ENCODE results near the gene TNFRSF8. TPM values are rescaled to one million over a fixed set of nuclear protein-coding genes. Genes with fewer than 3 reads are reported as not detected.

The TNFRSF8 gene
- under 1 TPM in 1 of 2 experiments, not detected in 1; 0.14 TPM for total RNA-seq
- polyA plus RNA-seq (2013, experiment 1 of 2), result 1.7 TPM
- 1.5 TPM for polyA plus RNA-seq (2013, experiment 2 of 2)
- 0 to 135 (median 0.35) reads per million in 172 experiments for total RNA-seq

GRCh38 chr1:12063141-12064072 lies at the start of gene TNFRSF8:
Gene TNFRSF8 (plus strand): TSS chr1:12063303. CDS start chr1:12063599, 296 bp downstream.
- POLR2A ChIA-PET, result interaction anchor here (1.0 kb wide), 2 partner anchors 44 to 154 kb away, joined by 3 to 4 read pairs; partner anchors contain the start of gene MIIP
- no peak for TF ChIP-seq CTCF (IDR thresholded peaks at IDR 0.05)
- CTCF ChIA-PET, result no interaction called here
- peak within 1 kb of the TSS; percentile 32 for H3K4me3 ChIP-seq (ENCODE audit: low read length)
- H3K36me3 ChIP-seq (ENCODE audit: insufficient read depth, low read length), result no peaks in the 10 kb centered on the region
- Mint-ChIP-seq H3K27ac (no peak within 1 kb of the TSS), H3K9me3 (no peaks in the 10 kb centered on the region), H3K36me3 (ENCODE audit: low read depth) (no peaks in the 10 kb centered on the region), H3K27me3 (peaks cover 48% of the 10 kb centered on the region), H3K4me1 (ENCODE audit: low read depth) (peaks cover 37% of the 10 kb centered on the region), H3K4me3 (peak within 1 kb of the TSS; percentile 46)
- DNase-seq (peak in 5 of 14 experiments; percentile 14 to 50 (median 37)), ATAC-seq (ENCODE audit: poor library complexity) (peak; percentile 58)
- no peak within 1 kb of the TSS for H3K27ac ChIP-seq (ENCODE audit: low read depth in 1 of 2, low read length in 2 of 2)
- peaks cover 36 to 48% of the 10 kb centered on the region in 2 experiments for H3K27me3 ChIP-seq (ENCODE audit: control insufficient read depth in 1 of 2, insufficient read depth in 2 of 2, low read length in 2 of 2)
- peaks cover 41% of the 10 kb centered on the region for H3K4me1 ChIP-seq (ENCODE audit: insufficient read depth, low read length)
- no peaks in the 10 kb centered on the region for H3K9me3 ChIP-seq (ENCODE audit: control insufficient read depth in 1 of 2, insufficient read depth in 1 of 2, low read length in 2 of 2)
- intact Hi-C loops (cut with DNase I, micrococcal nuclease), result no loop called here

GRCh38 chr1:12014141-12014991 lies 48.7 kb upstream of the TNFRSF8 start:
- no peak for TF ChIP-seq CTCF (IDR thresholded peaks at IDR 0.05)
- Mint-ChIP-seq H3K9me3 (no peaks in the 10 kb centered on the region), H3K36me3 (ENCODE audit: low read depth) (peaks cover 42% of the 10 kb centered on the region), H3K27ac (no peak overlapping the region), H3K4me3 (no peak overlapping the region), H3K27me3 (no peaks in the 10 kb centered on the region), H3K4me1 (ENCODE audit: low read depth) (peaks cover 4% of the 10 kb centered on the region)
- CTCF ChIA-PET, result no interaction called here
- ATAC-seq (ENCODE audit: poor library complexity), result no peak
- Histone ChIP-seq H3K36me3 (ENCODE audit: insufficient read depth, low read length) (peaks cover 31% of the 10 kb centered on the region), H3K27ac (ENCODE audit: low read depth in 1 of 2, low read length in 2 of 2) (no peak overlapping the region), H3K27me3 (ENCODE audit: control insufficient read depth in 1 of 2, insufficient read depth in 2 of 2, low read length in 2 of 2) (no peaks in the 10 kb centered on the region), H3K4me1 (ENCODE audit: insufficient read depth, low read length) (peaks cover 6% of the 10 kb centered on the region), H3K9me3 (ENCODE audit: control insufficient read depth in 1 of 2, insufficient read depth in 1 of 2, low read length in 2 of 2) (no peaks in the 10 kb centered on the region), H3K4me3 (ENCODE audit: low read length) (no peak overlapping the region)
- intact Hi-C loops (cut with DNase I, micrococcal nuclease), result no loop called here
- peak in 1 of 14 experiments; percentile 16 for DNase-seq
- POLR2A ChIA-PET, result no interaction called here

- Mint-ChIP-seq H3K27me3 (no peaks in the 10 kb centered on the region), H3K27ac (no peak overlapping the region), H3K4me3 (no peak overlapping the region), H3K36me3 (ENCODE audit: low read depth) (peaks cover 38% of the 10 kb centered on the region), H3K4me1 (ENCODE audit: low read depth) (peaks cover 9% of the 10 kb centered on the region), H3K9me3 (no peaks in the 10 kb centered on the region)
- DNase-seq, result no peak
- Histone ChIP-seq H3K4me3 (ENCODE audit: low read length) (no peak overlapping the region), H3K27ac (ENCODE audit: low read depth in 1 of 2, low read length in 2 of 2) (no peak overlapping the region), H3K27me3 (ENCODE audit: control insufficient read depth in 1 of 2, insufficient read depth in 2 of 2, low read length in 2 of 2) (no peaks in the 10 kb centered on the region), H3K9me3 (ENCODE audit: control insufficient read depth in 1 of 2, insufficient read depth in 1 of 2, low read length in 2 of 2) (no peaks in the 10 kb centered on the region), H3K4me1 (ENCODE audit: insufficient read depth, low read length) (peaks cover 9% of the 10 kb centered on the region), H3K36me3 (ENCODE audit: insufficient read depth, low read length) (peaks cover 27% of the 10 kb centered on the region)
- TF ChIP-seq CTCF (IDR thresholded peaks at IDR 0.05), result no peak
- ChIA-PET POLR2A (no interaction called here), CTCF (no interaction called here)
- intact Hi-C loops (cut with DNase I, micrococcal nuclease), result no loop called here
- no peak for ATAC-seq (ENCODE audit: poor library complexity)
Measured at GRCh38 chr1:12015001-12015491, 48.1 kb upstream of the TNFRSF8 start.

All from CD4-positive, alpha-beta T cell (primary cell).